Measurements from ENCODE around the gene BTC. TPM values are rescaled to one million over a fixed set of nuclear protein-coding genes. Genes with fewer than 3 reads are reported as not detected.

The BTC gene
- total and polyA plus RNA-seq, 12 donors, result 0.11 to 1.9 (median 0.95) TPM

DNA sequence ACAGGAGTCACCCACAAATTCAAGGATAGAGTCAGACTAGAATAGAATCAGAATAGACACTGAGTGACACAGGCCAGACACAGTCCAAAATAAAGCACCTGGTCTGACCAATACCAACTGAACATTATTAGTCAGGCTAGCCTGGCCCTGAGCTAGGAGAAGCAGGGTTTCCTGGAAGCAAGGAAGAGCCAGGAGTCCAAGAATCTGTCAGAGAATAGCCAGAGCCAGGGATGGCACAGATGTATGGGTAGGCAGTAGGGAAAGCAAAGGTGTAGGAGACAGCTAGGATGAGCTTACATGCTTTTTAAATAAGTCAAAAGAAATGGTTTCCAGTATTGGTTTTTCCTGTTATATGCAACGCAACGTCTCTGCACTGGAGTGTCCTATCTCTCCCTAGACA is 3.7 kb downstream of the BTC start:
- TF ChIP-seq POLR2A (IDR thresholded peaks at IDR 0.05), result no peak
- TF ChIP-seq, protein P1, sequence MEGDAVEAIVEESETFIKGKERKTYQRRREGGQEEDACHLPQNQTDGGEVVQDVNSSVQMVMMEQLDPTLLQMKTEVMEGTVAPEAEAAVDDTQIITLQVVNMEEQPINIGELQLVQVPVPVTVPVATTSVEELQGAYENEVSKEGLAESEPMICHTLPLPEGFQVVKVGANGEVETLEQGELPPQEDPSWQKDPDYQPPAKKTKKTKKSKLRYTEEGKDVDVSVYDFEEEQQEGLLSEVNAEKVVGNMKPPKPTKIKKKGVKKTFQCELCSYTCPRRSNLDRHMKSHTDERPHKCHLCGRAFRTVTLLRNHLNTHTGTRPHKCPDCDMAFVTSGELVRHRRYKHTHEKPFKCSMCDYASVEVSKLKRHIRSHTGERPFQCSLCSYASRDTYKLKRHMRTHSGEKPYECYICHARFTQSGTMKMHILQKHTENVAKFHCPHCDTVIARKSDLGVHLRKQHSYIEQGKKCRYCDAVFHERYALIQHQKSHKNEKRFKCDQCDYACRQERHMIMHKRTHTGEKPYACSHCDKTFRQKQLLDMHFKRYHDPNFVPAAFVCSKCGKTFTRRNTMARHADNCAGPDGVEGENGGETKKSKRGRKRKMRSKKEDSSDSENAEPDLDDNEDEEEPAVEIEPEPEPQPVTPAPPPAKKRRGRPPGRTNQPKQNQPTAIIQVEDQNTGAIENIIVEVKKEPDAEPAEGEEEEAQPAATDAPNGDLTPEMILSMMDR (IDR thresholded peaks at IDR 0.05), result no peak
- intact Hi-C loops (cut with DNase I), result no loop called here
- no peak for DNase-seq
- H3K36me3 ChIP-seq (replicated peaks in 1 of 2), result no peaks in the 10 kb centered on the region
- peaks cover 3% of the 10 kb centered on the region for H3K27me3 ChIP-seq
- H3K4me3 ChIP-seq, result no peak overlapping the region
- H3K9me3 ChIP-seq (replicated peaks in 1 of 3), result no peaks in the 10 kb centered on the region
- H3K4me1 ChIP-seq (replicated peaks in 1 of 2), result no peaks in the 10 kb centered on the region
- H3K27ac ChIP-seq, result no peak overlapping the region
- 79 to 97% (median 86%) methylated on average over 2 of the region's 2 CpGs for WGBS, 4 donors

DNA sequence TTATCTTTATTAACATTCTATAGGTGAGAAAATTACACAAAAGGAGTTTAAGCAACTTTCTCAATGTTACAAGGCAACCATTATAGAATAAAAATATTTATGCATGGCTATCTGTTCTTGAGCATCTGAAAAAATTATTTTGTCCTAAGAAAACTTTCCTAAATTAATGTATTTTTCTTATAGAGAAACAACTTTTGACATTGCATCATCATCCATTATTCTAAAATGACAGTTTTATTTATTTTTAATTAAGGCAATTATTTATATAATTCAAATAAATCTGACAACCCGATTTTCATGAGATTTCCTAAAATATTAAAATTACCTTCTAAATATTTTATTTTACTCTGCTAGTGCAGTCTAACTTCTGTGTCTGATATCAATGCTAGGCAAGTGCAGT is 4.8 kb downstream of the BTC start:
- WGBS, 4 donors, result 42 to 75% (median 72%) methylated on average over 1 of the region's 1 CpG
- intact Hi-C loops (cut with DNase I), result no loop called here
- no peaks in the 10 kb centered on the region for H3K9me3 ChIP-seq (replicated peaks in 1 of 3)
- H3K4me1 ChIP-seq (replicated peaks in 1 of 2), result no peaks in the 10 kb centered on the region
- no peak overlapping the region for H3K27ac ChIP-seq
- H3K36me3 ChIP-seq (replicated peaks in 1 of 2), result no peaks in the 10 kb centered on the region
- no peak for DNase-seq
- TF ChIP-seq, protein P1 (IDR thresholded peaks at IDR 0.05), result no peak
- no peak for TF ChIP-seq POLR2A (IDR thresholded peaks at IDR 0.05)
- H3K4me3 ChIP-seq, result no peak overlapping the region
- H3K27me3 ChIP-seq, result peaks cover 3% of the 10 kb centered on the region

- no peaks in the 10 kb centered on the region for H3K27me3 ChIP-seq
- no peak overlapping the region for H3K4me3 ChIP-seq
- no peak overlapping the region for H3K27ac ChIP-seq
- no peaks in the 10 kb centered on the region for H3K36me3 ChIP-seq (replicated peaks in 1 of 2)
- DNase-seq, result no peak
- intact Hi-C loops (cut with DNase I), result no loop called here
- TF ChIP-seq POLR2A (IDR thresholded peaks at IDR 0.05), result no peak
- TF ChIP-seq, protein P1 (IDR thresholded peaks at IDR 0.05), result no peak
- H3K9me3 ChIP-seq (replicated peaks in 1 of 3), result no peaks in the 10 kb centered on the region
- H3K4me1 ChIP-seq (replicated peaks in 1 of 2), result no peaks in the 10 kb centered on the region
These were observed 16.8 kb downstream of the BTC start for GRCh38 chr4:74777531-74777930.

- no peaks in the 10 kb centered on the region for H3K9me3 ChIP-seq (replicated peaks in 1 of 3)
- H3K36me3 ChIP-seq (replicated peaks in 1 of 2), result no peaks in the 10 kb centered on the region
- H3K27me3 ChIP-seq, result no peaks in the 10 kb centered on the region
- H3K4me3 ChIP-seq, result no peak overlapping the region
- no peaks in the 10 kb centered on the region for H3K4me1 ChIP-seq (replicated peaks in 1 of 2)
- no peak overlapping the region for H3K27ac ChIP-seq
- DNase-seq, result no peak
- intact Hi-C loops (cut with DNase I), result no loop called here
- no peak for TF ChIP-seq POLR2A (IDR thresholded peaks at IDR 0.05)
- TF ChIP-seq, protein P1 (IDR thresholded peaks at IDR 0.05), result no peak
- 77 to 86% (median 81%) methylated on average over 3 of the region's 3 CpGs for WGBS, 4 donors
These were observed 21.5 kb downstream of the BTC start for GRCh38 chr4:74772783-74773182.
